Measurements from ENCODE around the gene FMO2.

FMO2 gene

DNA sequence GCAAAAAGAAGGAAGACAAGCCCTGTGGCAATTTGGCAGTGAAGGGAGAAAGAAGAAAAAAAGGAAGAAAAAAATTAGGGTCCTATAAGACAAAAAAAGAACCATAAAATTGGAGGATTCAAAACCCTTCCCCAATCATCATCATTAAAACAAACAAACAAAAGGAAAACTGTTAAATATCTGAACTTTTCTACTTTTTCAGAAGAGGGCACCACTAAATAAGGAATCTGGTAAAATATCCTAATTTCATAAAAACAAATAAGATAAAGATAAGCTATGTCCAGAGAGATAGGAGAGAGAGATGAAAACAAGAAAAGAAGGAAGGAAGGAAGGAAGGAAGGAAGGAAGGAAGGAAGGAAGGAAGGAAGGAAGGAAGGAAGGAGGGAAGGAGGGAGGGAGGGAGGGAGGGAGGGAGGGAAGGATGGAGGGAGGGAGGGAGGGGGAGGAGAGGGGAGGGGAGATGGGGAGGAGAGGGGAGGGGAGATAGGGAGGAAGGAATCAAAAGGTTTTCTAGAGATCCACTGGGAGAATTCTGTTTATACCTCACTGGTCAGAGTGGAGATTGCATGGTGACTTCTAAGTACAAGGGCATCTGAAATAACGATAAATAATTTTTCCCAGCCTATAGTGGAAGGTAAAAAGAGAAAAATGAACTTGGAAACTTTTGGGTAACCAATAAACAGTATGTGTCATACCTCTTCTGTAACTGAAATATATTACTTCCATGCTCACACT is 10.4 kb upstream of the FMO2 start:
- no peak for DNase-seq

DNA sequence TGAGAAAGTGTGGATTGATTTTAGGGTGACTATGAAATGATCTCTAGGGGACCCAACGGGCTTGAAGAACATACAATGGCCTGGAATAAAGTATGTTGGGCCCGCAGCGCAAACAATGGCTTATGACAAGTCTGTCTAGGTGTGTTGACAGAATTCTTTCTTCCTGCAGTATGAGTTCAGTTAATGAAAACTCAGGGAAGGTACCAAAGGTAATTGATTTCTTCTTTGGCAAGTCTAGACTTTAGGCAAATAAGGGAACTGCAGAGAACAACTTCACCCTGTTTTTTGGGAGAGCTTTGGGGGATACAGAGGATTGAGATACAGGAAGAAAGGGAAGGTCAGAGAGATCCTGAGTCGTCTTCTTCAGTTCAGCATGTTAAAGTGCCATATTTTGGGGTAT is 7.8 kb upstream of the FMO2 start:
- no peak for DNase-seq

GRCh38 chr1:171179318-171180227 is 5.5 kb upstream of the FMO2 start:
- no peak for DNase-seq

- no peak for DNase-seq
These were observed 4.4 kb upstream of the FMO2 start for GRCh38 chr1:171180670-171181069.

DNA sequence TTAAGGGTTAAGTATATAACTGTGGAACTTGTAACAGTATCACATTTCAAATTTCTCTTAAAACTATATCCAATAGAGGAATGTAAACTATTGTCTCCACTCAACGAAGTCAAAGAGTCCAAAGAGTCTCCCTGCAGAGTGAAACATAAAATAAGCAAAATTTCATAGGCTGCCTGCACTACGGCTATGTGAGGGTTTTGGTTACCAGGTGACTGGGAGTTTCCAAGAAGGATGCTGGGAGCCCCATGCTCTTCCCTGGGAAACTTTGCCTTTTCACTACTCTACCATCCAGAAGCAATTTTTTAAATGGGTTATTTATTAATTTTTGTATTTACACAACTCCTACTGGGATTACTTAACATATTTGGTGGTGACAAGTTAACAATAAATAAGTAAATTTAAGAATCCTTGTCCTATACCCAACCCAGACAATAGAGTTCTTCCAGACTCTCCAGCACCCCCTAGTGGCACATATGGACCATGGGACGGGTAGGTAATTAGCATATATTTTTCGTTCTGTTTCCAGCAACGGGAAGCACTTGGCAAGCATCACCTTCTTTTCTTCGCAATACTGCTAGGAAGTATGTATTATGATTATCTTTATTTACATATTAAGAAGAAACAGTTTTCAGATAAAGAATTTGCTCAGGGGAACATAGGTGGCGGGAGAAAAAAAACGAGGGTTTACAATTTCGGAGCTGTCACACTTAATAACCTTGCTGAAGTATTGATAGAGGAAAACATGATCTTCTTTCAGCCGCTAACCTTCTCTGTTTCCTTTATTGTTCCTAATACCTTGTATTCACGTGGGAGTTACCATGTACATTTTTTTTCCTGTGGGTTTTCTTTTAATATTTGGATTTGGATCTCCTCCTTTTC is 3.5 kb downstream of the FMO2 start:
- DNase-seq = peak; percentile 68

DNA sequence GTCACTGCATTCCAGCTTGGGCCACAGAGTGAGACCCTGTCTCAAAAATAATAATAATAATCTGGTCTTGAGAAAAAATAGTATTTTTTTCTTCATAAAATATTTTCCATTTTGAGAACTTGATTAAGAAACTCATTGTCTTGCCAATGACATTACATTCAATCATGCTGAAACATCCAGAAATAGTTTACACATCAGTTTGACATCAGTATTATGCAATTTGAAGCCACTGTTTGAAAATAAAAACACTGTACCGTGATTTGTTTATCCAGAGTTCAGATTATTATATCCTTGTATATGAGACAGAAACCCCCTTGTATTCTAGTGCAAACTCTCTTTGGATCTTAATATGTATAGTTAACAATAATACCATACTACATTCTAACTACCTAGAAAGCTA is 6.9 kb downstream of the FMO2 start:
- no peak for DNase-seq

DNA sequence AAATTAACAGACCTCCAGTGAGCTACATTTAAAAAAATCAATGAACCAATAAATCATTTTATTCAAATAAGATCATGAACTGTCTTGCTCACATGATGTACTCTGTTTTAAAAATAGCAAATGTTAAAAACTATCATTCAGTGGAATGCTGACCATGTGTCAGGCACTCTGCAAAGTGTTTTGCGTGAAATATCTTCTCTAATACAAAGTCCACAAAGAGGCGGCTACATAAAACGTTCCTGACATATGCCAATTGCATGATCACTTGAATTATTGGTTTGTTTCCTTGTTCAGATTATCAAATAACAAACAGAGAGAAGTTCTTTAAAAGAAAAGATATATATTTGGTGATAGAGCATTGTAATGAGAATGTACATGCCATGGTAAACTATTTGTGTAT is 10.7 kb downstream of the FMO2 start:
- DNase-seq = no peak

- DNase-seq = no peak
These were observed 11.3 kb downstream of the FMO2 start for GRCh38 chr1:171196351-171196750.

GRCh38 chr1:171198081-171198480 is 13.0 kb downstream of the FMO2 start:
- DNase-seq = no peak

DNA sequence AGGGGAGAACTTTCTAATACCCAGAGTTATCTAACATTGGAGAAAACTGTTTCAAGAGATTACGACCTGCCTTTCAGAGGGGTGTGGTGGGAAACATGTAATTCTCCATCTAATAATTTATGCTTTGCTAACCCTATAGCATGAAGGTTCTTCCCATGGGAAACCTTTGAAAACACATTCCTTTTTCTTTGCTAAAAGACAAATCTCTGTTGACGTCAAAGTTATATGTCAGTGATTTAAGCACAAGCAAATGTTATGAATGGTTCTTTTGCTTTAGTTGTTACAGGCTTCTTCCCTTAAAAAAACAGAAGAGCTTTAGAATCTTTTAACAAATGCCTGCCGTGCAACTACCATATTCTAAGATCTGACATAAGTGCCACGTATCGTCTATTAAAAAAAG is 19.2 kb downstream of the FMO2 start:
- no peak for DNase-seq

DNA sequence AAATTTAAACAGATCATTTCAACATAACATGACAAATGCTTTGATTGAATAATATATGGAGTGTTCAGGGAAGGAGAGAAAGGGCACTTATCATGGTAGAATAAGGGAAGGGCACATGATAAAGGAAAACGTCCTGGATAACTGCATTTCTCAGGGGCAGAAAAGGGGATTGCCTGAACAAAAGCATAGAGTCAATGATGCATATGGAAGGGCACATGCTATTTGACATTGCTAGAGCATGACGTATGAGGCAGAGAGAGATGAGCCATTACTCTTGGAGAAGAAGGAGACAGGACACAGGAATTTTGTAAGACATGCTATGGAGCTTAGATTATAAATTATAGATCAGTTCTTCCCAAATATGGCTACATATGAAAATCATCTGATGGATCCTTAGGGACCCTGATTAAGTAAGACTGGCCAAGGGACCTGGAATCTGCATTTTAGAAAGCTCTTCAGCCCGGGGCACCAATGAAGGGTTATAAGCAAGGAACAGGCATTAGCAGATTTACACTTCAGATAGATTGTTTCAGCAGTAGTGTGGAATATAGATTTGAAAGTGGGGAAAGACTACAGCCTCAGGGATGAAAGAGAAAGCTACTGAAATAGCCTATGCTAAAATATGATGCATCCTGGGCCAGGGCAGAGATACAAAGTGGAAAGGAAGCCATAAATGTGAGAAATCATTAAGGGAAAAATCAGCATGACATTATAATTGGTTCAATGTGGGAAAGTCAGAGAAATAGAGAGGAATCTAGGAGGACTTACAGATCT is 21.3 kb downstream of the FMO2 start:
- DNase-seq = no peak

DNA sequence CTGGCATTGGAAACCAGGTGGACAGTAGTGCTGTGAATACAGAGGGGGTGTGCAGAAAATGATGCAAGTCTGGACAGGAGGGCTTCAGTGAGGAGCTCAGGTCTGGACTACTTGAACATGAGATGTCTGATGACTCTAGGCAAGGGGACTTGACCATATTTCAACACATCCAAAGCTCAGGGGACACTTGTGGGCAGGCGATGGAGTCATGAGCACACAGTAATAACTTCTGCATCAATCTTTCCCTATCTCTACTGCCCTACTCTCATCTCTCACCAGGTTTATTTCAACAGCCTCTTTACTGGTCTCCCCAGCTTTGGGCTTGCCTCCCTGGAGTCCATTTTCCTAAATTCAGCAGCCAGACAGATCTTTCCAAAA is 21.9 kb downstream of the FMO2 start:
- no peak for DNase-seq

DNA sequence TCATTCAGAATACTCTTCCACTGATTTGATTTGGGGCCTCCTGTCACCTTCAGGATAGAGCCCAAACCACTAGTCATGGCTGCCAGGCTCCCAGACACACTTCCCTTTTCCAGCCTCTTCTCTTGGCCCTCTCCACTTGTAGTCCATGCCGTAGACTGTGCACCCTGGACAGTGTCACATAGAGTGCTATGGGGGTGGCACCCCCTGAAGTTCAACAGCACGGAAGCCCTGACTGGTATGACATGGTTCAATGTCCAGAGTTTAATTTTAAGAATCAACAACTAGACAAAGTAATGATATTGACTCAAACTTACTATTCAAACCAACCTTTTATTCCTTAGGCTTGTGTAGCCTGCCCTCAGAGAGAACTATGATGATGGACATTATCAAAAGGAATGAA is 22.3 kb downstream of the FMO2 start:
- DNase-seq = no peak

- no peak for DNase-seq
These were observed 25.3 kb downstream of the FMO2 start for GRCh38 chr1:171210355-171210754.

GRCh38 chr1:171212607-171213351 is 27.7 kb downstream of the FMO2 start:
- no peak for DNase-seq

DNA sequence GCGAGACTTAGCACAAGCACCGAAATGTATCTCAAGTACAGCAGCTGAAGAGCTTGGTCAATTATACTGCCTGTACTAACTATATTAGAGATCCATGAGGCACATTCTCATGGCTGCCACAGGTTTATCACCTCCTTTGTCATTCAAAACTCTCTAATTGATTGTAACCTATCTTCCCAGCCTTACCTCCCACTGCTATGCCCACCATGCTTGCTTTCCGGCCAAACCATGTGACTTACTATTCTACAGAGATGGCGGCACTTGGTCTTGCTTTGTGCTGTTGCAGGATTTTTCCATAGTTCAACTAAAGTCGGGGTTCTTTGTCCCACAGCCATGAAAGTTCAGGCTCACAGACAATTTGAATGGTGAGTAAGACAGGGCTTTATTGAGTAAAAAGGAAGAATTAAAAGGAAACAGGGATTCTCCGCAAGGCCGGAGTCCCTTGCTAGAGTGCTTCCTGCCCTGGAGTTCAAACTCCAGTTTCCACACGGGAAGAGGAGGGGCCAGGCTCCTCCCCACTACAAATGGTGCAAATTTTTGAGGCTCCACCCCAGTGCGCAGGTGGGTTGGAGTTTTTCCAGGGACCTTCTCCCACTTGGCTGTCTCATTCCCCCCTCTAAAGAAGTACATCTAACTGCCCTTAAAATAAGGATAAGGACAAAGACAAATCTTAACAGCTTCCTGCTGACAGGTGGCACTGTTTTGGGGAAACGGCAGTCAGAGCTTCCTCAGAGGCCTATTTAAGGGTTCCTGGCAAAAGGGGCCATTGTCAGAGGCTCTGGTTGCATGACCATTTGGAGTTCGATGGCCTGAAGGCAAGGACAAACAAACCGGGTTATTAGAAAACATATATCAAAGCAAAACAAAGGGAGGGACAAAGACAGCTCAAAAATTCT is 28.7 kb downstream of the FMO2 start:
- no peak for DNase-seq

- no peak for DNase-seq
These were observed 32.8 kb downstream of the FMO2 start for GRCh38 chr1:171217658-171218443.

DNA sequence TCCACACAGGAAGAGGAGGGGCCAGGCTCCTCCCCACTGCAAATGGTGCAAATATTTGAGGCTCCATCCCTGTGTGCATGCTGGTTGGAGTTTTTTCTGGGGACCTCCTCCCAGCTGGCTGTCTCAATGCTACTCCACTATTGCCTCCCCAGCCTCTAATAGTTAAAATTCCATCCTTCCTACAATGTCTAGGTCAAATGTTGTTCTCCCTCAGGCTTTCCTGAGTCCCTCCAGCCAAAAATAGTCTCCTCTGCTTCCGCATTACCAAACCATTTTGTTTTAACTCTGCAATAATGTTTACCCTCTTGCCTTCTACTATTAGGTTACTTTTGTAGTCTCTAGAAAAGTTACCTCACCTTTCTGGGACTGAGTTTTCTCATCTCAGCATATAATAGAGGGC is 33.6 kb downstream of the FMO2 start:
- no peak for DNase-seq

DNA sequence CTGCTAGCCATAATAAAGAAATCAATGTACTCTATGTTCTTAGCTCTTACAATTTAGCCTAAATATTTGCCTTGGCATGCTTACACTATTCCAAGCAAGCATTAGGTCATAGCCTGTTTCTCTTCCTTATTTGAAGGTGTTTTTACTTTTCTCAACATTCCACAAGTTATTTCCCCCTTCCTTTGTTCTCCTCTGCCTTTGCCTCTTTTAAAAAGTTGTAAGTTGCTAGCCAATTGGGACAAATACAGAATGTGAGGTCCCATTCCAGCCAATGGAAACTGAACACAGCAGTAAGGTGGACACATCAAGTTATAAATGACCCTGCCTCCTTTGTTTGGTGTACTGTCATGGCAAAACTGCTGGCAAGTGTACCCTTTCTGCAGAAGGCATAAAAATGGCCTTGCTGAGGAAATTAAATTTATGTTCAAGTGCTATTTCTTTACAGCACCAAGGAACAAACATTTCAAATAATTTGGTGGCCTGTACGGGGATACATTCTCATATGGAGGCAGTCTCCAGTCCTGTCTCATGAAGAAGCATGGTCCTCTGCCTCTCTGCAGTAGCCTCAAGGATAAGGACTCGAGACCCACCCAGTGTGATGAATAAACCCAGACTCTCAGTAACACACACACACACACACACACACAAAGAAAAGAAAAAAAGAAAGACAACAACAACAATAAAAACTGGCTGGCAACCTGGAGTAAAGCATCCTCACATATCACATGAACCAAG is 34.4 kb downstream of the FMO2 start:
- no peak for DNase-seq

Data from NCI-H1048 (cell line).